HG03439 (cell line): Measurements from ENCODE around the gene ATP10A.
"Not testable (repeated sequence)": the region's sequence is repeated elsewhere in the genome, so short reads cannot be mapped to it uniquely, and the experiment has no call there.

ENCODE experiments used
- ATAC-seq: cut with Tn5 transposase; IDR thresholded peaks from one replicate; pipeline ENCODE4 v1.9.1; 2021; ENCODE audit warnings: mild to moderate bottlenecking, moderate library complexity; ENCODE audit not compliant: unreplicated experiment

The ATP10A gene

GRCh38 chr15:25859838-25860645 is 3.1 kb downstream of the ATP10A start:
- no peak for ATAC-seq

GRCh38 chr15:25858952-25859760 is 4.0 kb downstream of the ATP10A start:
- no peak for ATAC-seq

- ATAC-seq = not testable (repeated sequence)
These were observed 7.1 kb downstream of the ATP10A start for GRCh38 chr15:25856059-25856458.

GRCh38 chr15:25852661-25853524 is 10.2 kb downstream of the ATP10A start:
- no peak for ATAC-seq

- no peak for ATAC-seq
These were observed 11.1 kb downstream of the ATP10A start for GRCh38 chr15:25852027-25852426.

GRCh38 chr15:25850154-25851111 is 12.7 kb downstream of the ATP10A start:
- peak; percentile 58 for ATAC-seq

GRCh38 chr15:25849157-25849921 is 13.8 kb downstream of the ATP10A start:
- ATAC-seq = no peak

- ATAC-seq = no peak
These were observed 14.4 kb downstream of the ATP10A start for GRCh38 chr15:25848784-25849156.

- no peak for ATAC-seq
These were observed 14.8 kb downstream of the ATP10A start for GRCh38 chr15:25848325-25848724.

GRCh38 chr15:25847051-25847450 is 16.1 kb downstream of the ATP10A start:
- ATAC-seq = no peak

GRCh38 chr15:25846377-25846776 is 16.8 kb downstream of the ATP10A start:
- no peak for ATAC-seq

GRCh38 chr15:25844981-25845680 is 18.0 kb downstream of the ATP10A start:
- no peak for ATAC-seq

GRCh38 chr15:25844542-25844941 is 18.6 kb downstream of the ATP10A start:
- ATAC-seq = no peak

GRCh38 chr15:25844076-25844475 is 19.1 kb downstream of the ATP10A start:
- no peak for ATAC-seq

GRCh38 chr15:25839638-25840156 is 23.4 kb downstream of the ATP10A start:
- no peak for ATAC-seq

GRCh38 chr15:25838871-25839195 is 24.3 kb downstream of the ATP10A start:
- ATAC-seq = no peak

GRCh38 chr15:25838191-25838870 is 24.8 kb downstream of the ATP10A start:
- no peak for ATAC-seq

- no peak for ATAC-seq
These were observed 31.0 kb downstream of the ATP10A start for GRCh38 chr15:25832158-25832557.
